ENCODE results near the gene LMBRD2.

DNA sequence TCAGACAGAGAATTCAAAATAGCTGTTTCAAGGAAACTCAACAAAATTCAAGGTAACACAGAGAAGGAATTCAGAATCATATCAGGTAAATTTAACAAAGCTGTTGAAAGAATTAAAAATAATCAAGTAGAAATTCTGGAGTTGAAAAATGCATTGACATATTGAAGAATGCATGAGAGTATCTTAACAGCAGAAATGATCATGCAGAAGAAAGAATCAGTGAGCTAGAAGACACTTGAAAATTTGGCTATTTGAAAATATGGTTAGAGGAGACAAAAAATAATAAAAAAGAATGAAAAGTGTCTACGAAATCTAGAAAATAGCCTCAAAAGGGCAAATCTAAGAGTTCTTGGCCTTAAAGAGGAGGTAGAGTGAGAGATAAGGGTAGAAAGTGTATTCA is 22.9 kb downstream of the LMBRD2 start:
- TF ChIP-seq SIX5 (IDR thresholded peaks at IDR 0.05; ENCODE audit: low read depth, low read length) = no peak
- no peak for TF ChIP-seq CHD1 (IDR thresholded peaks at IDR 0.05; ENCODE audit: low read depth, low read length)
- TF ChIP-seq, protein P1, sequence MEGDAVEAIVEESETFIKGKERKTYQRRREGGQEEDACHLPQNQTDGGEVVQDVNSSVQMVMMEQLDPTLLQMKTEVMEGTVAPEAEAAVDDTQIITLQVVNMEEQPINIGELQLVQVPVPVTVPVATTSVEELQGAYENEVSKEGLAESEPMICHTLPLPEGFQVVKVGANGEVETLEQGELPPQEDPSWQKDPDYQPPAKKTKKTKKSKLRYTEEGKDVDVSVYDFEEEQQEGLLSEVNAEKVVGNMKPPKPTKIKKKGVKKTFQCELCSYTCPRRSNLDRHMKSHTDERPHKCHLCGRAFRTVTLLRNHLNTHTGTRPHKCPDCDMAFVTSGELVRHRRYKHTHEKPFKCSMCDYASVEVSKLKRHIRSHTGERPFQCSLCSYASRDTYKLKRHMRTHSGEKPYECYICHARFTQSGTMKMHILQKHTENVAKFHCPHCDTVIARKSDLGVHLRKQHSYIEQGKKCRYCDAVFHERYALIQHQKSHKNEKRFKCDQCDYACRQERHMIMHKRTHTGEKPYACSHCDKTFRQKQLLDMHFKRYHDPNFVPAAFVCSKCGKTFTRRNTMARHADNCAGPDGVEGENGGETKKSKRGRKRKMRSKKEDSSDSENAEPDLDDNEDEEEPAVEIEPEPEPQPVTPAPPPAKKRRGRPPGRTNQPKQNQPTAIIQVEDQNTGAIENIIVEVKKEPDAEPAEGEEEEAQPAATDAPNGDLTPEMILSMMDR (IDR thresholded peaks at IDR 0.05; ENCODE audit: control extremely low read depth in 1 of 3, insufficient read depth in 1 of 3, low read depth in 1 of 3, low read length in 3 of 3) = no peak
- TF ChIP-seq, protein P2, sequence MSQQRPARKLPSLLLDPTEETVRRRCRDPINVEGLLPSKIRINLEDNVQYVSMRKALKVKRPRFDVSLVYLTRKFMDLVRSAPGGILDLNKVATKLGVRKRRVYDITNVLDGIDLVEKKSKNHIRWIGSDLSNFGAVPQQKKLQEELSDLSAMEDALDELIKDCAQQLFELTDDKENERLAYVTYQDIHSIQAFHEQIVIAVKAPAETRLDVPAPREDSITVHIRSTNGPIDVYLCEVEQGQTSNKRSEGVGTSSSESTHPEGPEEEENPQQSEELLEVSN (IDR thresholded peaks at IDR 0.05) = no peak
- TF ChIP-seq POLR2A (IDR thresholded peaks at IDR 0.05; ENCODE audit: control extremely low read depth in 1 of 2, low read depth in 2 of 2, low read length in 2 of 2) = no peak
- no peak for TF ChIP-seq TAF1 (IDR thresholded peaks at IDR 0.05; ENCODE audit: low read depth, low read length)
- no peak for TF ChIP-seq ZNF274 (IDR thresholded peaks at IDR 0.05; ENCODE audit: borderline replicate concordance, extremely low read depth, low read length)
- no peak for TF ChIP-seq POLR2AphosphoS5 (IDR thresholded peaks at IDR 0.05; ENCODE audit: low read depth, low read length)
- no peak for TF ChIP-seq EGR1 (IDR thresholded peaks at IDR 0.05; ENCODE audit: borderline replicate concordance, low read depth, low read length)
- no peak for TF ChIP-seq JUN (IDR thresholded peaks at IDR 0.05; ENCODE audit: low read depth, low read length)
- TF ChIP-seq TBP (IDR thresholded peaks at IDR 0.05; ENCODE audit: low read depth, low read length) = no peak
- no peak for TF ChIP-seq EZH2 (IDR thresholded peaks at IDR 0.05; ENCODE audit: low read depth, low read length, severe bottlenecking)
- no peak for TF ChIP-seq SUZ12 (IDR thresholded peaks at IDR 0.05; ENCODE audit: low read length)
- TF ChIP-seq SAP30 (IDR thresholded peaks at IDR 0.05; ENCODE audit: insufficient read depth, insufficient replicate concordance, low read length) = no peak

Measured in H1 (cell line).